CD4-positive, alpha-beta T cell treated with Interleukin-6 at 100 ng/mL for 8 hours (primary cell): Measurements from ENCODE around the gene SLC12A5.

ENCODE experiments used
- DNase-seq: peaks from one replicate; pipeline ENCODE4 v3.0.0-alpha.2; 2020; ENCODE audit warnings: mixed read lengths, low spot score

The SLC12A5 gene

DNA sequence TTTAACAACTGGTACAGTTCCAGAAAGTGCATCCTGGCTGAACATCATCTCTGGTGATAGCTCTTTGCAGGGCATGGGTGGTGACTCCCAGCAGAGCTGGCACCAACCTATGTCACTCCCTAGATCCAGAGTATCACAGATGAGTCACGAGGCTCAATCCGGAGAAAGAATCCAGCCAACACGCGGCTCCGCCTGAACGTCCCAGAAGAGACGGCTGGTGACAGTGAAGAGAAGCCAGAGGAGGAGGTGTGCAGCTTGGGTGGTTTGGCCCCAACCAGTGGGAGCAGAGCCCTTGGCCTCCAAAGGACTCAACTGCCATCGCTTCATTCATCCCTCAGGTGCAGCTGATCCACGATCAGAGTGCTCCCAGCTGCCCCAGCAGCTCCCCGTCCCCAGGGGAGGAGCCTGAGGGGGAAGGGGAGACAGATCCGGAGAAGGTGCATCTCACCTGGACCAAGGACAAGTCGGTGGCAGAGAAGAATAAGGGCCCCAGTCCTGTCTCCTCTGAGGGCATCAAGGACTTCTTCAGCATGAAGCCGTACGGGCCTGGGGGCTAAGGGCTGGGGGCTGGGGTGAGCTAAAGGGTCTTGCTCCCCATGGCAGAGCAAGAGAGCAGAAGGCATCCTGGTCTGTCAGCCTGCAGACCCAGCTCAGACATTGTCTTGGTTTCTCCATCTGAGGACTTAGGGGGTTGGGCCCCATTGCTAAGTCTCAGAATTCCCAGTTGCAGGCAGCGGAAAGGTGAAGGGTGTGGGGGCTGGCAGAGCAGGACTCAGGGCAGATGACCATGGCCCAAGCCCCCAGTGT, 27.2 kb downstream of the SLC12A5 start:
- DNase-seq = no peak

DNA sequence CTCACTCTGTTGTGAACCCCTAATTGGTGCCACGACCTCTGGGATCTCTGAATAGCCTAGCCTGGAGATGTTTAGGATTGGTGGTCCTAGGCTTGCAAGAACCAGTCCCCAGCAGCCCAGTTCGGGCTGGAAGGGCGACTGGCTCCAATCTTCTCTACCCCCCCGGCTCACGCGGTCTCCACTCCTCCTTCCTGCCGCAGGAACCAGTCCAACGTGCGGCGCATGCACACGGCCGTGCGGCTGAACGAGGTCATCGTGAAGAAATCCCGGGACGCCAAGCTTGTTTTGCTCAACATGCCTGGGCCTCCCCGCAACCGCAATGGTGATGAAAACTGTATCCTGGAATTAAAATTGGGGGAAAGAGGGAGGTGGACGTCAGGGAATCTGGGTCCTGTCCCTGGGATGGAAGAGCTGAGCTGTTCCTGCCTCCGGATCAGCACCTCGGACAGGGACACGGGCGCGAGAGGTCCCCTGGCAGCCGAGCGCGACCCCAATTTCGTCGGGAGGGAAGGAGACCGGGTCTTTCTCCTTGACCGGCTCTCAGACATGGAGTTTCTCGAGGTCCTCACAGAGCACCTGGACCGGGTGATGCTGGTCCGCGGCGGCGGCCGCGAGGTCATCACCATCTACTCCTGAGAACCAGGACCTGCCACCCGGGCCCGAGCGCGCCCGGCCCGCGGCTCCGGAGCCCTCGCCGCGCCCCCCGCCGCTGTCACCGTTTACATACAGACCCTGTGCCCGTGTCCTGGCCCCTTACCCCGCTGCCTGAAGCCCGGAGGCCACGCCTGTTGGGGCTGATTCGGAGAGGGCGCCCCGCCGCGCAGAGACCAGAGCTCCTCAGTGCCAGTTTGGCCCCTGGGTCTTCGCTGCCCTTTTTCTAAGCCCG, 28.2 kb downstream of the SLC12A5 start:
- DNase-seq = no peak

DNA sequence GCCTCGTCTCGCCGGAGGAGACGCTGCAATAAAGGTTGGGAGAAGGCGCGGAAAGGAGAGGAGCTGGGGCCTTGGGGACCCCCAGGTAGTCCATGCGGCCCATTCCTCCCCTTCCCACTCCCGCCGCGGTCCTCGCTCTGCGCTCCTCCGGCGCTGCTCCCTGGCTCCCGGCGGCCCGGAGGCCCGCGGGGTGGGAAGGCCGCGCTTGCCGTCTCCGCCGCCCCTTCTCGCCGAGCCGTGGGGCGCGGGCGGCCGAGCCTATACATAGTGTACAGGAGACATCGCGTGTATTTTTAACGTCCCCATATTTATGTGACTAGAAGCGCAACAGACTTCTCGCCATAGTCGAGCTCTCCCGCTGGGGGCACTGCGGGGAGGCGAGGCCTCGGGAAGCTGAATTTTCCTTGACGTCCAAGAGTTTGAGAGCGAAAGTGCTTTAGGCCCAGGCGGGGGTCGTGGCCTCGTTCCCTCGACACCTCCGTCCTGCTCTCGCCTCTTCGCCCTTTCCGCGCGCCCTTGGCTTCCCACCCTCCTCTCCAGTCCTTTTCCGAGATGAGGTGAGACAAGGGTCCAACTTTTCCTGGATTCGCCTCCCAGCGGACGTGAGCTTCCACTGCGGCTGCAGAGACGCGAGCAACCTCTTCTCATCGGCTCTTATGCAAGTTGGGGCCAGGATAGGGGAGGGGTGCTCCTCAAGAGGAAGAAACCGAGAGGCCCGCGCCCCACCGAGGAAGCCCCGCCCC, 29.0 kb downstream of the SLC12A5 start:
- DNase-seq = no peak

DNA sequence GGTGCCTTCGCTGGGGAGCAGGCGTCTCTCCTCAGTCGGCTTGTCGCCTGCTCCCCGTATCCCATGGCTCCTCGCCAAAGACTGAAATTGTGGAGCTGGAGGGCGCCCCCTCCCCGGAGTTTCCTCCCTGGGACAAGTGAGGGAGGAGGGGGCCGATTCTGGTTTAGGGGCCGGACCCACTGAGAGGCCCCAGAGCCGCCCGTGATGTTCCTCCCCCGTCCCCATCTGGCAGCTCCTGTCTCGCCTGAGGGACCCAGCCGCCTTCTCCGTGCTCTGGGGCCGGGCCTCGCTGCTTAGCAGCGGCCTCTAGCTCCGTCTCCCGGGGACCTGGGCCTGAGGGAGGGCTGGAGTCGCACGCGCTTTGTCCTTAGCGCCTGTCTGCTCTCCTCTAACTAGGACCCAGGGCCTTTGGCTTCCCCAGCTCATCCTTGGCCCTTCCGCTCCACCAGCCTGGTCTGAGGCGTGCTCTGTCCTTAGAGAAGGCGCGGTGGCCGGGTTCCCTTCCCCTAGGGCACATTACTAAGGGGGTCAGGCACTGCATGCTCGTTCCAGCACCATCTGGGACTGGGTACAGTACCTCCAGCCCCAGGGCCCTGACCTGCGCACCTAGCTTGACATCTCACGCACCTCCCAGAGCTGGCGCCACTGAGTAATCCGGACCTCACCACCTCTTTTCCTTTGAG, 29.7 kb downstream of the SLC12A5 start:
- DNase-seq = no peak

DNA sequence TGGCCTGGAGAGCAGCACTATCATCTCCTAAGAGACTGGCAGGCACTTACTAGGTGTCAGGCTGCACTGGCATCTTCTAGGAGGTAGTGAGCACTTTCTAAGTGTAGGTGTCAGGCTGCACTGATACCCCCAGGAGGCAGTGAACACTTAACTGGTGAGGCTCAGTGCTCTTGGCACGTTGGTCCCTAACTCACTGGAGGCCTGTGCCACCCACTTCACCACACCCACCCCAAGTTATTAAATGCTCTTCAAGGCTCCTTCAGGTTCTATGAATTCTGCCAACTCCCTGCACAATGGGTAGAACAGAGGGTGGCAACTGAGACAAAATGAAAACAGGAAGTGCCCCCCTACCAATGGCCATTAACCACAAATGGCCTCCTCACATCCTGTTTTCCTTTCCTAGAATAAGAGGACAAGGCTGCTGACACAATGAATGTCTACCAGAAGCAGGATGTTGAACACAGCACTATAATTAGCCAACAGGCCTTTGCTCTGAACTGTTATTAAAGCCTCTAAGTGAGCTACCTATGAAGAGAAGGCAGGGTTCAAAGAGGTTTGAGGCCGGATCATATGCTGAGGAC, 31.4 kb downstream of the SLC12A5 start:
- peak; percentile 10 for DNase-seq

DNA sequence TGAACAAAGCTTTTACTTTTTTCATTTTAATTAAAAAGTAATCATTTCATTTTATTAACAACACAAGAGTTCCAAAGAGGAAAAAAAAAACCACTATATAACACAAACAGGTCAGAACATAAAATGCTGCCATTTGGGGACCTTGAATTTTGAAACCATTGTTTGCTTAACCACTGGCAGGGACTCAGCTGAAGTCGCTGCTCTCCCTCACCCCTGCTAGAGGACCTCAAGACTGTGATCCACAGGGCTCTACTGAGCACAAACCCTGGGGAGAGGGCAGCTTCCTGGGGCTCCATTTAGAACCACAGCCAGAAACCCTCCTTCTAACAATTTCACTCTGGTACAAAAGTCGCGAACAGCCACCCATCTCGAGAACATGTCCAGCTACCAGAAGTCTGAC, 32.0 kb downstream of the SLC12A5 start:
- DNase-seq = no peak

DNA sequence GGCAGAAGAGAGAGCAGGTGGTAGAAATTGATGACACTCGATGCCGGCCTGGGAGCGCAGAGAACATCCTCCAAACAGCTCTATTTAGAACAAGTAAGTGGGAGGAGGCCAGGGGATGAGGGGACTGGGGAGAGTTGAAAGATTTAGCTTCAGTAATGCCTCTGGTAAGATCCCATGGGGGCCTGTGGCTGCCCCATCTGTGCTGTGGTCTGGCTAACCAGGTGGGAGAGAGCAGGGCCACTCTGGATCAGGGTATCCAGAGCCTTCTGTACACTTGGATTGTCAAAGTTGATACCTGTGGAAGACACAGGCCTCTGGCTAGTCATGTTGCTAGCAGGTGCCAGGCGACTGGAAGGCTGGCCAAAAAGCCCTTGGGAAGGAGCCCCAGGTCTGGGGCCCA, 33.1 kb downstream of the SLC12A5 start:
- DNase-seq = no peak

DNA sequence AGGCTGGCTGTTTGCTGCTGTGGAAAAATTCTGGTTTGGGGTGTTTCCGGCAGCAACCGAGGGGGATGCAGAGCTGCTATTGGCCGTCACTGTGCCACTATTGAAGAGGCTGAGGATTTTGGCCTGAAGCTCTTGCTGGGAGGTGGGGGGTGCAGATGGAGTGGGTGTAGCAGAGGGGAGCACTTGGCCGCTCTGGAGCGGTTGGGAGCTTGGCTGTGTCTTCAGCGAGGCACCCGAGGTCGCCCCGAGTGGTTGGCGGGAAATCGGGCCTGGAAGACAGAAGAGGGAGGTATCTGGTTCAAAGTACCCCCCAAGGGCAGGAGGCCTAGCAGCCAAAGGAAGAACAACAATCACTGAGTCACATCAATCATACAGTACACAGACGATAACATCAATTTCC, 33.6 kb downstream of the SLC12A5 start:
- no peak for DNase-seq

DNA sequence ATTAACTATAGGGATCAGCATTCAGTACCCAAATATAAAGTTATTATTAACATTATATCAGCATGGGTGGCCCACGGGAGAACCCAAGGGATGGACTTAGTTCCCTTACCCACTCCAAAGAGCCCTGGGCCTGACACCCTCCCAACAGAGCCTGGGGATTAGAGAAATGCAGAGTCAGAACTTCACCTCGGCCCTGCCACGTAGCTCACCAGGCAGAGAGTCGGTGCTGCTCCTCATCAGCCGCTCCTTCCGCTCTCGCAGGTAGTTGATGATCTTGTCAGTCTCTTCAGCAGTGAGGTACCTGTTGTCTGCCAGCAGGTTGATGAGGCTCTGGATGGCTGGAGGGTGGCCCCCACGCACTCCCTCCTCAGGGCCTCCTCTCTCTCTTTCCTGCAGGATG, 34.1 kb downstream of the SLC12A5 start:
- no peak for DNase-seq

DNA sequence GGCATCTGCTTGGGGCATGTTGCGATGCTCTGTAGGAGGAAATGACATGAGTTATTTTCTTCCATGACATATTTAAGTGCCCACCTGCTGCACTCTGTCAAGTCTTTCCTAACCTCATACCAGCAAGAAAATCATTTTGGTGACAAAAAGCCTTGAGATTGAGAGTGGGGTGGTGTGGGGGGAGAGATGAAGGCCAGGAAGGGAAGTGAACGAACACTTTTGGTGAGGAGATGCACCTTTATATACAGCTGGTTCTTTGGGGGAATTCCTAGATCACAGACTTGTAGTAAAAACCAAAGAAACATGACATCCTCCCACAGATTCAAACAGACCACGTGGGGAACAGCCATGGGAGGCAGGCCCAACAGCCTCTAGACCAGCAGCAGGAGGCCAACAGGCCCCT, 34.6 kb downstream of the SLC12A5 start:
- no peak for DNase-seq

DNA sequence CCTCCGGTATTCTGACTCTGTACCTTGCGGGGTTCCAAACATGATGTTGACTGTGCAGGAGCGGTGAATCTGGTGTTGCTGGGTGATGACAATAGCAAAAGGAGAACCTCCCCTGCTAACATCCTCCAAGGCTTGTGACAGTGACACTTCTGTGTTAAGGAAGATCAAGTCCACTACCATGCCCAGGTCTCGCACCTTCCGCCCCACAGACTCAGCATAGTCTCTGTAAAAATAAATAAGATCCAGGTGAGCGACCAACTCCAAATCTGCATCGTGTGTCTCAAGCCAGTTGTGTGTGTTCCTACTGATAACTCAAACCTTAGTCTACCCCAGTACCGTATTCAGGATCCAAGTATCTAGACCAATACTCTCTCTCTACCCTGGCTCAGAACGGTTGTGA, 36.0 kb downstream of the SLC12A5 start:
- DNase-seq = no peak

DNA sequence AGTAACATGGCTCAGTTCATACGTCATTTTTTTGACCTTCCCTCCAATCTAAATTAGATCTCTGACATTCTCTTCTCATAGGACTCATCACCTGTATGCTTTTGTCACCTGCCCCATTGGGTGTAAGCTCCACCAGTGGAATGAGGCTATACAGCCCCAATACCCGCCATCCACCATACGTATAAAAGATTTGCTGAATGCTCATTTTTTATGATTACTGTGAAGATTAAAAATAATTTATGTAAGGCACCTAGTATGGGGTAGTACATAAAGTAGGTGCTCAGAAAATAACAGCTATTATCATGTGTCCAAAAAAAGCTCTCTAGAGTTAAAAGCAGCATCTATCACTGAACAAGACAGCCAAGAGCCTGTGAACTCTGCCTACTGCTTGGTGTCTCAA, 36.7 kb downstream of the SLC12A5 start:
- DNase-seq = no peak

DNA sequence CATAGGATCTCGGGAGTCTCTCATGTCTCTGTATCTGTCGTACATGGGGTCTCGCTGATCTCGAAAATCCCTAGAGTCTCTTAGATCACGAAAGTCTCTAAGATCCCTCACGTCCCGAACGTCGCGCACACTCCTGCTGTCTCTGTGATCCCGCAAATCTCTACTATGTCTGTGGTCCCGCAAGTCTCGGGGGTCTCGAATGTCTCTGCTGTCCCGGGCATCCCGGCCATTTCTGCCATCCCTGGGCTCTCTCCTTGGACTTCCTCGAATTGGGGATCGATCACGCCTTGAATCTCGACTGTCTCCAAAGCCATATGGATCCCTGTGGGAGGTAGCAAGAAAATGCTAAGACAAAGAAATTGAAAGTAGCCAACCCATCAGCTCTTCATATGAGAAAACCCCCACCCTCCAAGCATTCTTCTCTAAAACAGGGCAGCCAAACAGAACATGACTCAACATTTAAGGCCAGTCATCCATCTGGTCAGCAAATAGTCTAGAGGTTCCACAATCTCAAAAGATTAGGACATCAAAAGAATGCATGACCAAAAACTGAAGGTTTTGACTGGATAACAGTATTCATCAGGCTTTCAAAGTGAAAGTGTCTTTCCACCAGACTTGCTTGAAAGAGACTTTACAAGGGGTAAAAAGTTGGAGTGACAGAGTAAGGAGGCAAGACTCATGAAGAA, 41.3 kb downstream of the SLC12A5 start:
- no peak for DNase-seq

DNA sequence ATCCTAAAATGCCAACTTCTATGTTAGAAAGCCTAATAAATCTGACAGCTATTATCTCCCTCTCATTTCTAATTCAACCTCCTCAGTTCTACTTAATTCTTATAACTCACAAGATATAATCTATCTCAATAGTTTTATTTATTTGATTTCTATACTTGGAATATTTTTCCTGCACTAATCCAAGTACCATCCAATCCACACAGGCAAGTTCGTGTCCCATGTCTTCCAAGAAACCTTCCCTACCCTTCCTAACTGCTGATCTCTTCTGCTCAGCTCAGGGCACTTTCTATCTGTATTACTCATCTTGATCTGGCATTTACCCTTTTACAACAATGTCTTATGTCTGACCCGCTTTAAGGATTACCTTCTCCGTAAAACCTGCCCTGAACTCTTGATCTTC, 42.6 kb downstream of the SLC12A5 start:
- DNase-seq = no peak

DNA sequence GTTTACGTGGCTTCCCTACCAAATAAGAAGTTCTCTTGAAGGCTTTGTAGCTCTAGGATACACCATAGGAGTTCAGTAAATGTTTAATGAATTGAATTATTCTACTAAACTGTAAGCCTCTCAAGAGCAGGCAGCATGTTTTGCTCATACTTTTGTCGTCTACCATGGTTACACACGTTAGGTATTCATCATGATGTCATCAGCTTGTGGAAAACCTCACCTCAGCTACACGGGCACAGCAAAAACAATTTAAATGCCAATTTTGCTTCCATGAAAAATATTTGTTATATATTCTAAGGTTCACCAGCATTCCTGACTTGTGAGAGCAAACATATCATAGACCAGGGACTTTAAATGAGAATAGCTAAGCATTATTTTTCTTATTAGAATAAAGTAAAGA, 44.0 kb downstream of the SLC12A5 start:
- DNase-seq = no peak

DNA sequence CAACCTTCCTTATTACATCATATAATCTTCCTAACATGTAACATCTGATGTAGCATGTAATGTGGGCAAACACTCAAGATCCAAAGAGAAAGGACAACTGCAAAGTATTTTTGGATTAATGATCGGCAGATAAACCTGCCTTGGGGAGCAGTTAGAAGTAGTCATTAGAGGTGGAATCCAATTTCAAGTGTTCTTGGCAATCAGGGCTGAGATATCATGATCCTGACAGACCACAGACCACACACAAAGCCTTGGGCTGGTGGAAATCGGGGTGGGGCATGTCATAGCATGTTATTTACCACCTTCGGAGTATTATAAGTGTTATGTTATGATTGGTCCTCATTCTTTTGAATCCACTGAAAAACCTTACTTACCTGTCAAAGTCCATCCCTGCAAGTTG, 44.4 kb downstream of the SLC12A5 start:
- DNase-seq = no peak

DNA sequence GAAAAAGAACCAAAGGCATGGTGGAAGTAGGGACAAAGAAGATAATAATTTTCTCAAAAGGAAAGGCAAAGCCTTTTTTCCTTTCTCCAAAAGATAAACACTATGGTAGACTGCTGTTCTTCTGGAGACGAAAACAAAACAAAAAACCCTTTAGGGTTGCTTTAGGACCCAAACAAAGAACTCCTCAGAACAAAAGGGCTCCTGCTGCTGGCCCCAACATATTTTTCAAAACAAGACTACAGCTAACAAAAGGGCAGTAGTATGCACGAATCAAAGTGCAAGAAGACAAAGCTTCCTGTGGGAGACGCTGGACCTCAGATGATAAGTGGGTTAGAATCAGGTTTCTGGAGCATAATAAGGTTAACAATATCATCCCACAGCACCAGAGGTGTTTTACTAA, 45.0 kb downstream of the SLC12A5 start:
- DNase-seq = no peak

DNA sequence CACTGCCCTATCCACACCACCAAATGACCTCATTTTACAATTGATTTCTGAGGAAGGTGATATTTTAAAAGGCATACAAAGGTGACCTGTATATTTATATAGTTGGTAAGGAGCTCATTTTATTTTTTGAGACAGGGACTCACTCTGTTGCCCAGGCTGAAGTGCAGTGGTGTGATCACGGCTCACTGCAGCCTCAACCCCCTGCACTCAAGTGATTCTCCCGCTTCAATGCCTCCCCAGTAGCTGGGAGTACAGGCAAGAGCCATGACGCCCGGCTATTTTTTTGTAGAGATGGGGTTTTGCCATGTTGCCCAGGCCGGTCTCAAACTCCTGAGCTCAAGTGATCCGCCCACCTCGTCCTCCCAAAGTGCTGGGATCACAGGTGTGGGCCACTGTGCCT, 47.8 kb downstream of the SLC12A5 start:
- no peak for DNase-seq

DNA sequence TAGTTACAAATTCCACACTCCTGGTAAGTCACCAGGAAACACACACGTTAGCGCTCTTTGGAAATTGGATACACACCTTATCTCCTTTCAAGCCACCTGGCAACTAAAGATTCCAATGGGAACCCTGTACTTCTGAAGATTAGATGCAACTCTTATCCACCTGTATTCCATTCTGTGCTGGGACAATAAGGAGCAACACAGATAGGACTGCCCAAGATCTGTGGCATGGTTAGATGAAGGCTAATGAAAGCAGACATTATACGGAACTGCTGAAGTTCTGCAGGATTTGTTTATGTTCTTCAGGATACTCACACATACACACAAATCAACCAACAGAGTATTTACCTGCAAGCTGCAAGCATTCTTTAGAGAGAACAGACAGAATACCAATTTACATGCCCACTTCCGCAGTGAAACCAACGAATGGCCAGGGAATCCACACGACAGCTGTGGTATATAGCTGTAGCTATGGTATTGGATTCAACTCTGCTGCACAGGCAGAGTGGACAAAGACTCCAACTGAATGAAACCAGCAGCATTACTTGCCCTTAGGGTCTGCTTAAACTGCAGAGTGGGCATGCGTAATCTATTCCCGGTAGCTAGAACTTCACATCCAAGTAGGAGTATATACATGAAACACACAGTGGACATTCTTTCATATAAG, 48.8 kb downstream of the SLC12A5 start:
- DNase-seq = no peak

DNA sequence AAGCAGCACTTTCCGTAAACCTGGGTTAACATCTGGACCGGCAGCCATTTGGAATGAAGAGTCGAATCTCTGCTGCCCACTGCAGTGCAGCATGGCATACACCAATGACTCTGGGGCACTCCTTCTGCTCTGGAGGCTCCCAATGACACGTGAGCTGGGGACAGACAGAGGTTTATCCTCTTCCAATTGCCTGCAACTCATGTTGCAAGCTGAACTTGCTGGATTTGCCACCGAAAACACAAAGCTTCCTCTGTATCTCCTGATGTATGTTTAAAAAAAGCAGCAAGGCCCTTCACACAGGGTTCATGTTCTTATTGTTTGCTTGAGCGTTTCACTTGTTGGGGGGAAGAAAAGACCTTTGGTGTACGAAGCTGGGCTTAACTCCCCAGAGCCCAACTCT, 49.9 kb downstream of the SLC12A5 start:
- DNase-seq = no peak

DNA sequence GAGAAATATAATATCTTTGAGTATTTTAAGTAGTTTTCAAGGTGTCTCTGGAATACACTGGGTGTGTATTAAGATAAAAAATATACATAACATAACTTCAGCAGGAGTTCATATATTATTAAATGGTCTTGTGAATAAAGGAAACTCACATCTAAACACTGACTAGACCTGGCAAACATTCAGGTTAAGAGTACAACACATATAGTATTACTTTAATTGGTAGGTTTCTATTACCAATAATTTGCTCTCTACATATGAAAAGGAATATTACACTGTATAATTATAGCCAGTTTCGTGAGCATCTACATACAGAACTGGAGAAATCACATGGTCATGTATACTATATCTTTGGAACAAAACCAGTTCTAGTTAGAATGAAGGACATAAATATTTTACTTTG, 52.1 kb downstream of the SLC12A5 start:
- no peak for DNase-seq
